ENCODE results near the gene PAX6. TPM values are rescaled to one million over a fixed set of nuclear protein-coding genes. Genes with fewer than 3 reads are reported as not detected.

Gene PAX6
- total RNA-seq, 4 donors from 2014 or later, result 0.13 to 2.7 (median 0.67) TPM; not detected in 1

DNA sequence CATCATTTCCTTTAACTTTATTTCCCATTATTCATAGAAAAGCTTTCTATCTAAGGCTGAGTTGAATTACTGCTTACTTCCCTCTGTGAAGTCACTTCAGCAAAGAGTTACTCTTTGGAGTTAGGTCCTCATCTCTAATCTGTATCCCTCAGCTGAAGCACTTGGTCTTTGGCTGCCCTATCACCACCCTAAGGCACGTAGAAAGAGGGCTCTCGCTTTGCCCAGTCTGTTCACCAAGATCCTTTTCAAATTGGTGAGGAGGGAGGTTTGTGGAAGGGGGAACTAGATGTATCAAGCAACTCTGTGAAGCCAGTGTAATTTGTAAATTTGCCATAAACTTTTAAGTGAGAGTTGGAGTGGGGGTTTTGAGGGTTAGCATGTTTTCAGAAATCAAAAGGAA is 43.4 kb downstream of the PAX6 start:
- DNase-seq (ENCODE audit: low spot score in 2 of 2), result no peak
- TF ChIP-seq, protein P1, sequence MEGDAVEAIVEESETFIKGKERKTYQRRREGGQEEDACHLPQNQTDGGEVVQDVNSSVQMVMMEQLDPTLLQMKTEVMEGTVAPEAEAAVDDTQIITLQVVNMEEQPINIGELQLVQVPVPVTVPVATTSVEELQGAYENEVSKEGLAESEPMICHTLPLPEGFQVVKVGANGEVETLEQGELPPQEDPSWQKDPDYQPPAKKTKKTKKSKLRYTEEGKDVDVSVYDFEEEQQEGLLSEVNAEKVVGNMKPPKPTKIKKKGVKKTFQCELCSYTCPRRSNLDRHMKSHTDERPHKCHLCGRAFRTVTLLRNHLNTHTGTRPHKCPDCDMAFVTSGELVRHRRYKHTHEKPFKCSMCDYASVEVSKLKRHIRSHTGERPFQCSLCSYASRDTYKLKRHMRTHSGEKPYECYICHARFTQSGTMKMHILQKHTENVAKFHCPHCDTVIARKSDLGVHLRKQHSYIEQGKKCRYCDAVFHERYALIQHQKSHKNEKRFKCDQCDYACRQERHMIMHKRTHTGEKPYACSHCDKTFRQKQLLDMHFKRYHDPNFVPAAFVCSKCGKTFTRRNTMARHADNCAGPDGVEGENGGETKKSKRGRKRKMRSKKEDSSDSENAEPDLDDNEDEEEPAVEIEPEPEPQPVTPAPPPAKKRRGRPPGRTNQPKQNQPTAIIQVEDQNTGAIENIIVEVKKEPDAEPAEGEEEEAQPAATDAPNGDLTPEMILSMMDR (IDR thresholded peaks at IDR 0.05), result no peak
- no peak for TF ChIP-seq POLR2A (IDR thresholded peaks at IDR 0.05)
- no peak overlapping the region for H3K4me3 ChIP-seq (ENCODE audit: low read depth, poor library complexity, severe bottlenecking)
- 89 to 98% methylated on average over 2 of the region's 2 CpGs for WGBS, 2 donors
- intact Hi-C loops (cut with DNase I; ENCODE audit: low total_unique reads), result no loop called here

DNA sequence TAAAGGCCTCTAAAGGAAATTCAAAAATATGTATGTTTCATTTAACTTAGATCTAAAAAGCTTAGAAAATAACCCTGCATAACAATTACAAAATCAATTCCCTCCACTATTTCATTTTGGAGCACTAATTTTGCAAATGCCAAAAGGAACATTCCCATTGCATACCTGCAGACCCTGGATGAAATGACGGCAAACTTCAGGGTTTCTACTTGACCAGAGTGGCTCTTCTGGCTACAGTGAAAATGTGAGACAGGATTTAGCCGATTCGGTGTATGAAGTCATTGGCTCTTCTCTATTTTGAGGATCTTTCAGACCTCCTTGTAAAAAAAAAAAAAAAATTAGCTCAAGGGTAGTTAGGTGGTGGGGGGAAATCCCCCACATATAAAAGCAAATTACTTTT is 44.1 kb downstream of the PAX6 start:
- H3K4me3 ChIP-seq (ENCODE audit: low read depth, poor library complexity, severe bottlenecking), result no peak overlapping the region
- TF ChIP-seq, protein P1 (IDR thresholded peaks at IDR 0.05), result no peak
- TF ChIP-seq POLR2A (IDR thresholded peaks at IDR 0.05), result no peak
- 91 to 96% methylated on average over 3 of the region's 3 CpGs for WGBS, 2 donors
- no peak for DNase-seq (ENCODE audit: low spot score in 2 of 2)
- intact Hi-C loops (cut with DNase I; ENCODE audit: low total_unique reads), result no loop called here

DNA sequence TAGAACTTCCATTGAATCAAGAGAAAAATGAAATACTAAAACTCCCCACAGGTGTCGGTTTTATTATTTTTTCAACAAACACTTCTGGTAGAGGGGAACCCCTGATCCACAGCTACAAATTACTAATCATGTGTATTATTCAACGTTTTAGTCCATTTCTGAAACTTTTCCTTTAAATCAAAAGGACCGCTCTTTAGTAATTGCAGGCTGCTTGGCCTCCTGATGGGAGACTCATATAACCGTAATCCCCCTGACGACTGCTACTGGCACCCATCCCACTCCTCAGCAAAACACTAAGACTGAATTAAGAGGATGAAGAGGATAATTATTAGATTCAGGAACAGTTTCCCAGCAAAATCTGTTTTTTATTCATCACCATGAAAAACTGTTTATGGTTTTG is 46.4 kb downstream of the PAX6 start:
- no peak overlapping the region for H3K4me3 ChIP-seq (ENCODE audit: low read depth, poor library complexity, severe bottlenecking)
- DNase-seq (ENCODE audit: low spot score in 2 of 2), result no peak
- WGBS, 2 donors, result 78 to 81% methylated on average over 5 of the region's 5 CpGs
- TF ChIP-seq POLR2A (IDR thresholded peaks at IDR 0.05), result no peak
- intact Hi-C loops (cut with DNase I; ENCODE audit: low total_unique reads), result no loop called here

DNA sequence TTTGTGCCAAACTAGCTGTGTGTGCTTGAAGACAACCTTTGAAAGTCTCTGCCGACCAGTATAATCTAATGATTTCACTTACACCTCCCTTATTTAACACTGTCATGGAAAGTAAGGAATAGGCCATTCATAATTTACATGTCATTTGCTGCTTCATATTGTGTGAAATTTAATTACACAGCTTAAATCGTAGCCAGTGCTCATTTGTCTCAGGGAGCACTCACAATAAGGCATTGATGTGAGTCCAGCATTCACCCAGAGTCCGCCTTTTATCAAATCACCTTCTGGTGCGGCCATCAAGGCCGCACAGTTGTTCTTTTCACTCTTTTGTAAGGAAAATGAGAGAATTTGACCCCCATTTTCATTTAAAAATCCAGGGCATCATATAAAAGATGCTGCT is 46.9 kb downstream of the PAX6 start:
- no peak overlapping the region for H3K4me3 ChIP-seq (ENCODE audit: low read depth, poor library complexity, severe bottlenecking)
- TF ChIP-seq, protein P1 (IDR thresholded peaks at IDR 0.05), result no peak
- TF ChIP-seq POLR2A (IDR thresholded peaks at IDR 0.05), result no peak
- DNase-seq (ENCODE audit: low spot score in 2 of 2), result no peak
- WGBS, 2 donors, result 93 to 96% methylated on average over 5 of the region's 5 CpGs
- intact Hi-C loops (cut with DNase I; ENCODE audit: low total_unique reads), result no loop called here

DNA sequence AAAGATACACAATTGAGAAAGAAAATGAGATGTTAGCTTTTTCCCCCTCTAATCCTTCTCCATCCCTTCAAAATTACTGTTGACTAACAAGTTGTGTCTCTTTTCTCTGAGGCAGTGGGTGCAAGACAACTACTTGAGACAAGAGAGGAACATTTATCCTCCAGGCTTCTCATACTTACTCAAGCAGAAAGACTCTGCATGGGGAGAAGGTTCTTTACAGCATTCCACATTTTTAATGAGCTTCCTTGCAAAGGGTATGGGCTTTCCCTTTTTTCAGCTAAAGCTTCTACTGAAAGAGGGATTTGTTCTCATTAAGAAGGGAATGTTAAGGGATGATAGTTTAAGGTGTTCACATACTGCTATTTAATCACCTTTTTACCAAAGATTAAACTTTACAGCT is 47.8 kb downstream of the PAX6 start:
- no peak for TF ChIP-seq POLR2A (IDR thresholded peaks at IDR 0.05)
- TF ChIP-seq, protein P1 (IDR thresholded peaks at IDR 0.05), result no peak
- intact Hi-C loops (cut with DNase I; ENCODE audit: low total_unique reads), result no loop called here
- H3K4me3 ChIP-seq (ENCODE audit: low read depth, poor library complexity, severe bottlenecking), result no peak overlapping the region
- DNase-seq (ENCODE audit: low spot score in 2 of 2), result no peak

DNA sequence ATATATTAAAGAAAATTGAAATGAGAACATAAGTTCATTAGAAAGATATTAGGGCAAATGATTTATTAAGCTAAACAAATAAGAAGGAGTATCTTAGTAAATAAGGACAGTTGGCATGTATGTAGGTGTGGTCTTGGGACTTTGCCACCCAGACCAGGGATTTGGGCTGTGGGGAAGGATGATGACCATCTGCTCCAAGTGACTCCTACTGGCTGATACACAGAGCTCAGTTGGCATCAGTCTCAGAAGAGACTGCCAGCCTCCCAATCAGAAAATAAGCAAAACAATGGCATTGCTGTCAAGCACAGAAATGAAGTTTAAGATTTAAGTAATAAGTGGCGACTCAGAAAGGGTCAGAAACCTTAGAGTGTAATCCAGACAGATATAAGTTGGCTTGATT is 49.5 kb downstream of the PAX6 start:
- no peak overlapping the region for H3K4me3 ChIP-seq (ENCODE audit: low read depth, poor library complexity, severe bottlenecking)
- DNase-seq (ENCODE audit: low spot score in 2 of 2), result no peak
- intact Hi-C loops (cut with DNase I; ENCODE audit: low total_unique reads), result no loop called here
- WGBS, 2 donors, result 88 to 100% methylated on average over 1 of the region's 1 CpG
- TF ChIP-seq POLR2A (IDR thresholded peaks at IDR 0.05), result no peak
- TF ChIP-seq, protein P1 (IDR thresholded peaks at IDR 0.05), result no peak
